ENCODE results near the gene CELF2. TPM values are rescaled to one million over a fixed set of nuclear protein-coding genes. Genes with fewer than 3 reads are reported as not detected.

Gene CELF2
- total and polyA plus RNA-seq, 7 donors: 6.0 to 83.1 (median 48.9) TPM

DNA sequence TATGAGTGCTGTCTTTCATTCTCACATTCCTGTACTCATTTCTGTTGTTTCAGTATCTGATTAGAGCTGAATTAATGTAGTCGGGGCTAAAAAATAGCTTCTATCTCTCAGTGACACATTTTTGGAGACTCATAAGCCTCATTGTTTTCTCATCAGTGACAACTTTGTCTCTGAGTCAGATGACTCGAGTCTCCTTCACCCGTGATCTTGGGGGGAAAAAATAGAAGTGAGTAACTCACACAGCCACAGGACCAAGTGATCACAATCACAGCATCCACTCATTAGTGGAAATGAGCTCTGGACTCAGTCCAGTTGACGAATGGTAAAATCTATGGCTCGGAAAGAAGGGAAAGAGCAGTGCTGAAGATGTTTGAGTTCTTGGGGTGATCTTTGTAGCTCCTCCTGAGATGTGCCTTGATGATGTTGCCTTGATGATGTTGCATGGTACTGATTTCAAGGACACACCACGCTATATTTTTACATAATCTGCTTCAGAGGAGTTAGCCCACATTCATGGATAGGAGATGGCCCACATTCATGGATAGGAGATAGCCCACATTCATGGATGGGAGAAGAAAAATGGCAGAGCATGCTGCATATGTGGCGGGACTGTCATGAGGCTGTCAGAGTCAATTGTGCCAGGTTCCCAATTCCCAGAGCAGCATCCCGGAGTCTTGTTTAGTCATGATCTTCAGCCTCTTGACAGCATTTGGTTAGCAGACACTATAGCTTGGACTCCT, 214.7 kb downstream of the CELF2 start:
- Histone ChIP-seq H3K4me3 (no peak overlapping the region), H3K36me3 (peaks cover 0 to 13% (median 3%) of the 10 kb centered on the region in 4 donors), H3K9me3 (no peaks in the 10 kb centered on the region), H3K27me3 (no peaks in the 10 kb centered on the region), H3K4me1 (peaks cover 0 to 4% (median 0%) of the 10 kb centered on the region in 4 donors), H3K27ac (no peak overlapping the region)
- no peak for DNase-seq
- no peak for TF ChIP-seq POLR2A (IDR thresholded peaks at IDR 0.05)
- no peak for TF ChIP-seq POLR2AphosphoS5 (IDR thresholded peaks at IDR 0.05)
- TF ChIP-seq EP300 (IDR thresholded peaks at IDR 0.05): no peak
- TF ChIP-seq, protein P1, sequence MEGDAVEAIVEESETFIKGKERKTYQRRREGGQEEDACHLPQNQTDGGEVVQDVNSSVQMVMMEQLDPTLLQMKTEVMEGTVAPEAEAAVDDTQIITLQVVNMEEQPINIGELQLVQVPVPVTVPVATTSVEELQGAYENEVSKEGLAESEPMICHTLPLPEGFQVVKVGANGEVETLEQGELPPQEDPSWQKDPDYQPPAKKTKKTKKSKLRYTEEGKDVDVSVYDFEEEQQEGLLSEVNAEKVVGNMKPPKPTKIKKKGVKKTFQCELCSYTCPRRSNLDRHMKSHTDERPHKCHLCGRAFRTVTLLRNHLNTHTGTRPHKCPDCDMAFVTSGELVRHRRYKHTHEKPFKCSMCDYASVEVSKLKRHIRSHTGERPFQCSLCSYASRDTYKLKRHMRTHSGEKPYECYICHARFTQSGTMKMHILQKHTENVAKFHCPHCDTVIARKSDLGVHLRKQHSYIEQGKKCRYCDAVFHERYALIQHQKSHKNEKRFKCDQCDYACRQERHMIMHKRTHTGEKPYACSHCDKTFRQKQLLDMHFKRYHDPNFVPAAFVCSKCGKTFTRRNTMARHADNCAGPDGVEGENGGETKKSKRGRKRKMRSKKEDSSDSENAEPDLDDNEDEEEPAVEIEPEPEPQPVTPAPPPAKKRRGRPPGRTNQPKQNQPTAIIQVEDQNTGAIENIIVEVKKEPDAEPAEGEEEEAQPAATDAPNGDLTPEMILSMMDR (IDR thresholded peaks at IDR 0.05): no peak
- intact Hi-C loops (cut with DNase I): no loop called here
- 84 to 88% methylated on average over 8 of the region's 8 CpGs for WGBS, 2 donors

DNA sequence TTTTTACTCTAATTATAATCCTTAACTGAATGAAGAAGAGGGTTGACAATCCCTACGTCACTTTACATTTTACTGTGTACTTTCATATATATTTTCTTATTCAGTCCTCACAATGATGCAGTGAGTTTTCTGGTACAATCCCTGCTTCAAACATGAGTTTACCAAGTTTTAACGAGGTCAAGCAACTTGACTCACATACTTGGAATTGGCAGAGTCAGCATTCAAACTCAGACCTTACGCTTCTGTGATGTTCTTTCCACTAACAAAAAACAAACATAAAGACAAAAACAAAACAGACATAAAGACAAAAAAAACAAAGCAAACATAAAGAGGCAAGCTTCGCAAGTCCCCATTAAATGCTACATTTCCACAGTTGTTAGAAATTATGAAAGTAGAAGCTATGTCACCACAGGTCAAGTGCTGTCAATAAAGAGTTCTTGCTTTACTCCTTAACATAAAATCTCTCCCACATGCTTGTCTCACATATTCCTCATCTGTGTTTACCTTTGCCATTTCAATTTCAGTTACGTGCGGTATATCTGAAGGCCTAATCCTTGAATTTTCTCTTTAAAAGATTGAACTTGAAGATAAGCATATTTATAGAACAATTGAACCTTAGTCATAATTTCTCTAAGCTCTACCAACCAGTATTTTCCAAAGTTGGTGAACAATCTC, 217.3 kb downstream of the CELF2 start:
- H3K4me3 ChIP-seq: no peak overlapping the region
- no peak for DNase-seq
- H3K27me3 ChIP-seq: no peaks in the 10 kb centered on the region
- H3K27ac ChIP-seq: no peak overlapping the region
- H3K36me3 ChIP-seq: peaks cover 0 to 13% (median 3%) of the 10 kb centered on the region in 4 donors
- TF ChIP-seq EP300 (IDR thresholded peaks at IDR 0.05): no peak
- TF ChIP-seq POLR2AphosphoS5 (IDR thresholded peaks at IDR 0.05): no peak
- TF ChIP-seq, protein P1 (IDR thresholded peaks at IDR 0.05): no peak
- TF ChIP-seq POLR2A (IDR thresholded peaks at IDR 0.05): no peak
- WGBS, 2 donors: 72 to 82% methylated on average over 6 of the region's 6 CpGs
- no peaks in the 10 kb centered on the region for H3K4me1 ChIP-seq
- no peaks in the 10 kb centered on the region for H3K9me3 ChIP-seq
- intact Hi-C loops (cut with DNase I): no loop called here

DNA sequence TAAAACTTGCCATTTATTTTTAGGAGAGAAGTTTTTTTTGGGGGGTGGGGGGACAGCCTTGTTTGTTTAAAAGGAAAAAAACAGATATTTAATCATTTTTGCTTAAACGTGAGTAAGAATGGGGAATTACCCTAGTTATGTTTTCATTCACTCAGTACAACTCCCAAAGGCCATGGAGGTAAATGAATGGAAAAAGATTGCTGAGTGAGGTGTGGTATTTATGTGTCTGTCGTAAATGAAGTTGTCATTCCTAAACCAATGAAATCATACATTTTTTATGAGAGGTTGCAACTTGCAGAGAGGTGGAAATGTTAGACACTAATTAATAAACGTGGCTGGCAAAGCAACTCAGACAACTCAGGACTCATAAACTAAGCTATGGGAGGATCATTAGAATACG, 218.1 kb downstream of the CELF2 start:
- no peaks in the 10 kb centered on the region for H3K4me1 ChIP-seq
- no peak overlapping the region for H3K27ac ChIP-seq
- DNase-seq: no peak
- H3K9me3 ChIP-seq: no peaks in the 10 kb centered on the region
- H3K36me3 ChIP-seq: peaks cover 0 to 9% (median 3%) of the 10 kb centered on the region in 4 donors
- no peak overlapping the region for H3K4me3 ChIP-seq
- intact Hi-C loops (cut with DNase I): no loop called here
- H3K27me3 ChIP-seq: no peaks in the 10 kb centered on the region
- 56 to 62% methylated on average over 4 of the region's 4 CpGs for WGBS, 2 donors
- TF ChIP-seq, protein P1 (IDR thresholded peaks at IDR 0.05): no peak
- no peak for TF ChIP-seq POLR2A (IDR thresholded peaks at IDR 0.05)
- no peak for TF ChIP-seq POLR2AphosphoS5 (IDR thresholded peaks at IDR 0.05)
- TF ChIP-seq EP300 (IDR thresholded peaks at IDR 0.05): no peak

DNA sequence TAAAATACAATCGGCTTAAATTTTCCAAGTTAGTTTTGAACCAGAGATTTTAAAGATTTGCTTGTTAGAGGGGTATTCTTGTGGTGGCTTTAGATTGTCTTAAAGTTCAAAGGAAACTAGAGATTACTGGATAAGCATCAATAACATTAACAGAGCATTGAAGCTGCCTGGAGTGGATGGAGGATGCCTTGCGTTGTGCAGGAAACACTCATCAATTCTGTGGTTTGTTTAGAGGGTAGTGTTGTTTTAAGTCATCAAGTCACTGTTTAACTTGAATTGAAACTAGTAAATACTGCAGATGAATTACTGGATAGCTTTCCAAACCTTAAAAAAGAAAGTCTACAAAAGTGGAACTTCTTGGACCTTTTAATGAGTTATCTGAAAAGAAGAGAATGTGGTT, 218.6 kb downstream of the CELF2 start:
- no peak for DNase-seq
- no peak overlapping the region for H3K27ac ChIP-seq
- WGBS, 2 donors: 42 to 67% methylated on average over 2 of the region's 2 CpGs
- peaks cover 0 to 9% (median 3%) of the 10 kb centered on the region in 4 donors for H3K36me3 ChIP-seq
- H3K9me3 ChIP-seq: no peaks in the 10 kb centered on the region
- no peak overlapping the region for H3K4me3 ChIP-seq
- TF ChIP-seq, protein P1 (IDR thresholded peaks at IDR 0.05): no peak
- TF ChIP-seq POLR2AphosphoS5 (IDR thresholded peaks at IDR 0.05) (no peak), EP300 (IDR thresholded peaks at IDR 0.05) (no peak), POLR2A (IDR thresholded peaks at IDR 0.05) (no peak)
- intact Hi-C loops (cut with DNase I): no loop called here
- H3K4me1 ChIP-seq: no peaks in the 10 kb centered on the region
- no peaks in the 10 kb centered on the region for H3K27me3 ChIP-seq

All from sigmoid colon (tissue), 7 donors.